Measurements from ENCODE around the gene MECP2.

DNA sequence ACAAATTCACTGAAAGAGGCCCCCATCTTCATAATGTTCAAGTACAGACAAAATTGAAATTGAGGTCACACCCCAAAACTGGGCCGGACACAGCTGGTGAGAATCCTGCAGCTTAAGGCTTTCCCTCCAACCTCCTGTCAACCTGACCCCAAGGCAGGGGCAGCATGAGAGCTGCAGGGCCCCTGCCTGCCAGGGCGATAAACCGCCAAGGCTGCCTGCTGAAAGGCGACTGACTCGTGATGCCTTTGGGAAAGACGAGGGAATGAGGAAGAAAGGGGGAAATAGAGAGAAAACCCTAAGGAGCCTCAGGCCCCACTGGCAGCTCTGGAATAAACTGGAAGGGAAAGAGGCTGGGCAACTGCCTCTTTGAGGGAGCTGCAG, 70.5 kb downstream of the MECP2 start:
- no peak for TF ChIP-seq AKAP8 (CRISPR knock-in tag; IDR thresholded peaks at IDR 0.05)
- TF ChIP-seq, protein P1, sequence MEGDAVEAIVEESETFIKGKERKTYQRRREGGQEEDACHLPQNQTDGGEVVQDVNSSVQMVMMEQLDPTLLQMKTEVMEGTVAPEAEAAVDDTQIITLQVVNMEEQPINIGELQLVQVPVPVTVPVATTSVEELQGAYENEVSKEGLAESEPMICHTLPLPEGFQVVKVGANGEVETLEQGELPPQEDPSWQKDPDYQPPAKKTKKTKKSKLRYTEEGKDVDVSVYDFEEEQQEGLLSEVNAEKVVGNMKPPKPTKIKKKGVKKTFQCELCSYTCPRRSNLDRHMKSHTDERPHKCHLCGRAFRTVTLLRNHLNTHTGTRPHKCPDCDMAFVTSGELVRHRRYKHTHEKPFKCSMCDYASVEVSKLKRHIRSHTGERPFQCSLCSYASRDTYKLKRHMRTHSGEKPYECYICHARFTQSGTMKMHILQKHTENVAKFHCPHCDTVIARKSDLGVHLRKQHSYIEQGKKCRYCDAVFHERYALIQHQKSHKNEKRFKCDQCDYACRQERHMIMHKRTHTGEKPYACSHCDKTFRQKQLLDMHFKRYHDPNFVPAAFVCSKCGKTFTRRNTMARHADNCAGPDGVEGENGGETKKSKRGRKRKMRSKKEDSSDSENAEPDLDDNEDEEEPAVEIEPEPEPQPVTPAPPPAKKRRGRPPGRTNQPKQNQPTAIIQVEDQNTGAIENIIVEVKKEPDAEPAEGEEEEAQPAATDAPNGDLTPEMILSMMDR (CRISPR knock-in tag; IDR thresholded peaks at IDR 0.05), result no peak
- no peak for TF ChIP-seq ZC3H4 (CRISPR knock-in tag; IDR thresholded peaks at IDR 0.05; ENCODE audit: borderline replicate concordance)
